Measurements from ENCODE around the gene PLPP1.

Gene PLPP1

DNA sequence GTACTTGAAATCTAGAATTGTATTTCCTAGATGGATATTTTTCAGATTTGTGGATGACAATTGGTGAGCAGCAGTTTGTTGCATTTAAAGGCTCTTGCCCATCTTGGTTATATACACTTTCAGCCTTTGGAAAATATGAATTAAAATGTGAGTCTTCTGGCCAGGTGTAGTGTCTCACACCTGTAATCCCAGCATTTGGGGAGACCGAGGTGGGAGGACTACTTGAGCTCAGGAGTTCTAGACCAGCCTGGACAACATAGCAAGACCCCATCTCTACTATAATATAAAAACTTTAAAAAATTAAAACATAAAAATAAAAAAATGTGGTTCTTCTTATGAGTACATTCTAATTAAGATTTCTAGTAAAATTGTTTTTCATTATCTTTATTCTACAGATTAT is 125.0 kb downstream of the PLPP1 start:
- DNase-seq (ENCODE audit: low read depth in 1 of 2, low spot score in 1 of 2) = no peak

DNA sequence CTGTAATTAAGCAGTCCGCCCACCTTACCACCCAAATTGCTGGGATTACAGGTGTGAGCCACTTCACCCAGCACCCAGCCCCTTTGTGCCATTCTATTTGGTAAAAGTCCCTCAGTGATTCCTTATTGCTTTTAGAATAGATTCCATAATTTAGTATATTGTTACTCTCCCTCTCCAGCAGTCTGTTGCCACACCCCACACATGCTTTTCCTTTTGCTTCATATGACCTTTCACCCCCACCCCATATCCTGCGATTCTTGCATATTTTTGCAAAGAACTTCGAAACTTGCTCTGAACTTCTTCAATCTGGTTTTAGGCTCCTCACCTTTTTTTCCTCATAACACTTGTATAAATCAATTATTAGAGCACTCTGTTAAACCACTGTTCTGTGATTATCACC is 126.8 kb downstream of the PLPP1 start:
- no peak for DNase-seq (ENCODE audit: low read depth in 1 of 2, low spot score in 1 of 2)

DNA sequence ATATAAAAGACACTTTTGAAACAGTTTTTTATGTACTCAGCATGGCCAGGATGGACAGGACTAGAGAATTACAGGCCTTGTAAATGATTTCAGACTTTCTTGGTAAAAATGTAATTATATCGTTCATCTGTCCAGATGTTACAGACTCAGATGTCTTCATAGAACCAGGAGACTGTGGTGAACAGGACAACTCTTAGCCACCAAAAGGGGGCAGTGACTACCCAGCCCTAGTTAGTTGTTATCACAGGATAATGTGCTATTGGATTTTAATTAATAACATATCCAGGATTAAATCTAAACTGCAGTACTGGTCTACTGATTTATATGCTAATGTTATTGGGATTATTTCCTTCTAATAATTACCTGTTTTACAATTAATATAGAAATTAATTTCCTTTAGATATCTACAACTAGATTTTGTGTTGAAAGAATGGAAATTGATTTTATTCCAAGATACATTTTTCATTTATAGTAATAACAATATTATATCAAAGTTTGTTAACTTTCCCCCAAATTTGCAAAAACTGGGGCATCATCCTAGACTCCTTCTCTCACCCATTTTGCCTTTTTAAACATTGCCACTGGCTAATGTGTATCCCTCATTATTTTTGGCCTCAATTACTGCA is 127.6 kb downstream of the PLPP1 start:
- no peak for DNase-seq (ENCODE audit: low read depth in 1 of 2, low spot score in 1 of 2)

GRCh38 chr5:55406292-55406691 is 128.5 kb downstream of the PLPP1 start:
- no peak for DNase-seq (ENCODE audit: low read depth in 1 of 2, low spot score in 1 of 2)

- no peak for DNase-seq (ENCODE audit: low read depth in 1 of 2, low spot score in 1 of 2)
Observed at GRCh38 chr5:55402199-55402598, 132.6 kb downstream of the PLPP1 start.

DNA sequence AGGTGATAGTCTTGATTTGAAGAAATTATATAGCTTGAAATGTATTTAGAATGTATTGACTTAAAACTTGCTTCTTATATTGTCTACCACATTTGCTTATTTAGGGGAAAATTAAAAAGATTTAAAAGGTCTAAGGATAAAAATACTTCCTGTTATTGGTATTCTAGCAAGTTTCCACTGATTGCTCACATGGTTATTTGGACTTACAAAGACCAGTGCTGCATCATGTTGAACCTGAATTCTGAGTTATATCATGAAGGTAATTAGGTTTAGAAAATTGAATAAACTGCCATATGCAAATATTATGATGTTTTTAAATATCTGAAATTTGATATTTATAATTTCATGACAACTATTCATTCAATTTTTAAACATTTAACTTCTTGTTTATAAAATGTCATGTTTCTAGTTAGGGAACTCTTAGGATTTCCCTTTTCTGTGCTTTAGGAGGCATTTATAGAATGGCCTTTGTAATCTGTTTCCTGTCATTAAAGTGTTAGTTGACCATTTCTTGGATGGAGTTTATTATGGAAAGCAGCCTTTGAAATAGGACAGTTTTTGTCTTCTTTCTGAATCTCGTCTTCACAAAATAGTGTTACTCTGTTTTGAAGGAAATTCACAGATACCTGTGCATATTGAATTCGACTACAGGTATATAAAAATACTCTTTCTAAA is 141.1 kb downstream of the PLPP1 start:
- DNase-seq (ENCODE audit: low read depth in 1 of 2, low spot score in 1 of 2) = no peak

- no peak for DNase-seq (ENCODE audit: low read depth in 1 of 2, low spot score in 1 of 2)
Observed at GRCh38 chr5:55392669-55393068, 142.1 kb downstream of the PLPP1 start.

GRCh38 chr5:55391707-55392106 is 143.1 kb downstream of the PLPP1 start:
- no peak for DNase-seq (ENCODE audit: low read depth in 1 of 2, low spot score in 1 of 2)

DNA sequence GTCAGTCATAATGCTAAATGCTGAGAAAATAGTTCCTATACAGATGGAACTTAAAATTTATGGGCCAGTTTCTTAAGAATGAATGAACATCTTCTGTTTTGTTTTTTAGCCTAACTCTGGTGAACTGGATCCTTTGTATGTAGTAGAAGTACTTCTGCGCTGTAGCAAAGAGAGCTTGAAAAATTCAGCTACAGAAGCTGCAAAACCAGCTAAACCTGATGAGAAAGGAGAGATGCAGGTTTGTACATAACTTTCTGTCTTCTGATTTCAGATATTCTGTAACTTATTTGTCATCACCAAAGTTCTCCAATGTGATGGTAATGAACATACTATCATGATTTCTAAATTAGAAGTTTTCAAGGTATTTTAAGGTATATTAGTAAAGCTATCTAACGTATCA is 146.9 kb downstream of the PLPP1 start:
- no peak for DNase-seq (ENCODE audit: low read depth in 1 of 2, low spot score in 1 of 2)

- DNase-seq (ENCODE audit: low read depth in 1 of 2, low spot score in 1 of 2) = no peak
Observed at GRCh38 chr5:55386356-55386755, 148.4 kb downstream of the PLPP1 start.

DNA sequence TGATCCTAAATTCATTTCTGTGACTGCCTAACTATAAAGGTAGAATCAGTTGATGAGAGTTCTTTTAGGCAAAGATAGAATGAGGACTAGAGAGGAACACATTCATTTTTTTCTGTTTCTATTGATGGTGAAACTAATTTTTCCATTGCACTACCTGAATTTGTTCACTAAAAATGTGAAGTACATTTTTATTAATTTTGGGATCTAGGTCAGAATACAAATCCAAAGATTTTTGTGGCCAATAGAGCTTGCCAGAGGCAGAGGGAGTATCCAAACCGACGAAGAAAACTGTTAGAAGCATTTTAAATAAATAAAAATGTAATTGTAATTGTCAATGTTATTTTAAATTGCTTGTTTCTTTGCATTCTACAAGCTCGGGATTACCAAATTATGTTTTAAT is 148.9 kb downstream of the PLPP1 start:
- no peak for DNase-seq (ENCODE audit: low read depth in 1 of 2, low spot score in 1 of 2)

DNA sequence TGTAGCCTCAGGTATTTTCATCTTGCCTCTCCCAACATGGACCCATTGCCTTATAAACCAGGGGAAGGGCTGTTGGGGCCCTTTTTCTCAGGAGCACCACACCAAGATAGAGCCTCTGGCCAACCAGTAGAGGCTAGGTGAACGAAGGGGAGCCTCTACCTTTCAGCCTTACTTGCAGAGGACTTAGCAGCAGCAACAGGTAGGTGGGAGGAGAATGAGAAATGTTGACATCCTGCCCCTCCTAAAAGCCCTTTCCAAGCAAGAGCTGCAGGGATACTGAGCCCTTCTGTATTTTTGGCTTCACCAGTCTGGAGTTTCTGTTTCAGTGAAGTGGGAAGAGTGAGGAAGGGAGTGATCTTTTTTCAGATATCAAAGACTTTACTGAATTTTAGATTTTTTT is 149.5 kb downstream of the PLPP1 start:
- no peak for DNase-seq (ENCODE audit: low read depth in 1 of 2, low spot score in 1 of 2)

DNA sequence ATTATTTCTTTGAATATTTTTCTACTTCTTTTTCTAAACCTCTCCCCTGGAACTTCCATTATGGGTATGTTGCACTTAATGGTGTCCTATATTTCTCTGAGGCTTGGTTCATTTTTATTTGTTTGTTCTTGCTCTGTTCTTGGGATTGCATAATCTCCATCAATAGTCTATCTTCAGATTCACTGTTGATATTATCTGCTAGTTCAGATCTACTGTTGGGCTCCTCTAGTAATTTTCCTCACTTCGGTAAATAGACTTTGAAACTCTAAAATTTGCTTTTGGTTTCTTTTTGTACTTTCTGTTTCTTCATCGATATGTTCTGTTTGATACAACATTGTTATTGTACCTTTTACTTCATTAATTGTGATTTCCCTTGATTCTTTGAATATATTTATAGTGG is 150.7 kb downstream of the PLPP1 start:
- DNase-seq (ENCODE audit: low read depth in 1 of 2, low spot score in 1 of 2) = no peak

DNA sequence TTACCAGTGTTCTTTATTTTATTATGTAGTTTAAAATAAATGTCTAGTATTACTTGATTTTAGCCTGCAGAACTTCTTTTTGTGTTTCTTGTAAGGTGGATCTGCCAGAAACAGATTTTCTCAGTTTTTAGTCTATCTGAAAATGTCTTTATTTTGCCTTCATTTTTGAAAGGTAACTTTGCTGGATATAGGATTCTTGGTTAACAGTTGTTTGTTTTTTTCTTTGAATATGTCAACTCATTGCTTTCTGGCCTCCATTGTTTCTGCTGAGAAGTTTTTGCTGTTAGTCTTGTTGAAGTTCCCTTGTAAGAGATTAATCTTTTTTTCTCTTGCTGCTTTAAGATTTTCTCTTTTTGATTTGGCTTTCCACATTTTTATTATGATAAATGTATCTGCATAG is 151.5 kb downstream of the PLPP1 start:
- DNase-seq (ENCODE audit: low read depth in 1 of 2, low spot score in 1 of 2) = no peak

- no peak for DNase-seq (ENCODE audit: low read depth in 1 of 2, low spot score in 1 of 2)
Observed at GRCh38 chr5:55377810-55378209, 157.0 kb downstream of the PLPP1 start.
